ENCODE data around the gene PRDX3.
"Not testable (repeated sequence)": the region's sequence is repeated elsewhere in the genome, so short reads cannot be mapped to it uniquely, and the experiment has no call there.

DNA sequence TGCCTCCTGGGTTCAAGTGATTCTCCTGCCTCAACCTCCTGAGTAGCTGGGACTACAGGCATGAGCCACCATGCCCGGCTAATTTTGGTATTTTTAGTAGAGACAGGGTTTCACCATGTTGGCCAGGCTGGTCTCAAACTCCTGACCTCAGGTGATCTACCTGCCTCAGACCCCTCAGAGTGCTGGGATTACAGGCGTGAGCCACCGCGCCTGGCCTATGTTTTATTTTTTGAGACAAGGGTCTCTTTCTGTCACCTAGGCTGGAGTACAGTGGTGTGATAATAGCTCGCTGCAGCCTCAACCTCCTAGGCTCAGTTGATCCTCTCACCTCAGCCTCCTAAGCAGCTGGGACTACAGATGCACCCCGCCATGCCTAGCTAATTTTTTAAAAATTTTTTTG is 27.0 kb downstream of the PRDX3 start:
- not testable (repeated sequence) for TF ChIP-seq POLR2A (IDR thresholded peaks at IDR 0.05)
- TF ChIP-seq, protein P1, sequence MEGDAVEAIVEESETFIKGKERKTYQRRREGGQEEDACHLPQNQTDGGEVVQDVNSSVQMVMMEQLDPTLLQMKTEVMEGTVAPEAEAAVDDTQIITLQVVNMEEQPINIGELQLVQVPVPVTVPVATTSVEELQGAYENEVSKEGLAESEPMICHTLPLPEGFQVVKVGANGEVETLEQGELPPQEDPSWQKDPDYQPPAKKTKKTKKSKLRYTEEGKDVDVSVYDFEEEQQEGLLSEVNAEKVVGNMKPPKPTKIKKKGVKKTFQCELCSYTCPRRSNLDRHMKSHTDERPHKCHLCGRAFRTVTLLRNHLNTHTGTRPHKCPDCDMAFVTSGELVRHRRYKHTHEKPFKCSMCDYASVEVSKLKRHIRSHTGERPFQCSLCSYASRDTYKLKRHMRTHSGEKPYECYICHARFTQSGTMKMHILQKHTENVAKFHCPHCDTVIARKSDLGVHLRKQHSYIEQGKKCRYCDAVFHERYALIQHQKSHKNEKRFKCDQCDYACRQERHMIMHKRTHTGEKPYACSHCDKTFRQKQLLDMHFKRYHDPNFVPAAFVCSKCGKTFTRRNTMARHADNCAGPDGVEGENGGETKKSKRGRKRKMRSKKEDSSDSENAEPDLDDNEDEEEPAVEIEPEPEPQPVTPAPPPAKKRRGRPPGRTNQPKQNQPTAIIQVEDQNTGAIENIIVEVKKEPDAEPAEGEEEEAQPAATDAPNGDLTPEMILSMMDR (IDR thresholded peaks at IDR 0.05) = not testable (repeated sequence)

Measured in testis (tissue), 2 donors.